Panc1 (cell line): ENCODE results near the gene KRTCAP3. TPM values are rescaled to one million over a fixed set of nuclear protein-coding genes. Genes with fewer than 3 reads are reported as not detected.

Source experiments
- ATAC-seq: fragments of 200-7000 bp; cut with Tn5 transposase; 2 replicates; pipeline ENCODE4 v1.9.1; 2020; ENCODE audit warnings: mild to moderate bottlenecking, moderate library complexity
- BruUV-seq: library from RNA; stranded (reverse); fragments of 400-500 nt; replicated peaks from 2 replicates; lab custom pipeline; 2021; lab: Mats Ljungman, UMichigan
- CTCF ChIA-PET: fragments of 300-600 bp; sonication (Branson Sonifier 250); formaldehyde crosslinking; loops from one replicate; lab custom pipeline; 2022; ENCODE audit warnings: antibody characterized with exemption; lab: Charles Lee
- POLR2A ChIA-PET: fragments of 300-600 bp; sonication (Branson Sonifier 250); formaldehyde crosslinking; loops from one replicate; lab custom pipeline; 2022; ENCODE audit warnings: antibody characterized with exemption; lab: Charles Lee
- DNase-seq: peaks from one replicate; pipeline ENCODE4 v3.0.0-alpha.2; 2010; ENCODE audit warnings: low read depth, low spot score
- H3K27ac ChIP-seq: 2 replicates; pipeline ENCODE4 v1.5.1; 2011; ENCODE audit warnings: mild to moderate bottlenecking, low read length, inconsistent platforms
- H3K27me3 ChIP-seq: fragments of 200-500 bp; sonication (Bioruptor generic); 2 replicates; pipeline ENCODE4 v1.6.0; 2014; ENCODE audit warnings: low read length, inconsistent platforms; ENCODE audit not compliant: control insufficient read depth, insufficient read depth
- H3K36me3 ChIP-seq: fragments of 200-500 bp; sonication (Bioruptor generic); 2 replicates; pipeline ENCODE4 v1.5.1; 2014; ENCODE audit warnings: inconsistent platforms, mild to moderate bottlenecking, low read length, moderate library complexity; ENCODE audit not compliant: control insufficient read depth, insufficient read depth
- H3K4me1 ChIP-seq: 2 replicates; pipeline ENCODE4 v1.5.1; 2011; ENCODE audit warnings: inconsistent platforms, mild to moderate bottlenecking, low read length, moderate library complexity; ENCODE audit not compliant: control insufficient read depth, insufficient read depth
- H3K4me3 ChIP-seq, 2 experiments: 2 replicates each; pipeline ENCODE4 v1.5.1; 2011 to 2012; ENCODE audit warnings: low read depth in 2 of 2, low read length in 2 of 2, mild to moderate bottlenecking in 2 of 2, inconsistent platforms in 1 of 2, moderate library complexity in 1 of 2
- H3K9me3 ChIP-seq: fragments of 200-500 bp; sonication (Bioruptor generic); 2 replicates; pipeline ENCODE4 v1.5.1; 2014; ENCODE audit warnings: low read depth, mild to moderate bottlenecking, inconsistent platforms, low read length, moderate library complexity; ENCODE audit not compliant: control insufficient read depth, insufficient read depth
- CTCF ChIP-seq: fragments of 450-650 bp; IDR thresholded peaks from 2 replicates; pipeline ENCODE4 v1.5.1; 2017; ENCODE audit warnings: mild to moderate bottlenecking
- POLR2AphosphoS5 ChIP-seq: IDR thresholded peaks from 2 replicates; pipeline ENCODE4 v1.6.1; 2012; ENCODE audit warnings: mild to moderate bottlenecking, low read depth, low read length, moderate library complexity
- SIN3A ChIP-seq: IDR thresholded peaks from 2 replicates; pipeline ENCODE4 v1.6.1; 2012; ENCODE audit warnings: low read depth, mild to moderate bottlenecking, low read length, moderate library complexity, borderline replicate concordance; ENCODE audit not compliant: insufficient read depth
- TCF7L2 ChIP-seq: IDR thresholded peaks from 2 replicates; pipeline ENCODE4 v1.6.1; 2011; ENCODE audit warnings: mild to moderate bottlenecking, low read depth, low read length, inconsistent platforms
- in situ Hi-C: cut with HindIII; loops from 2 replicates; pipeline ENCODE4 v1.10.0; 2016; ENCODE audit warnings: low sequenced_read_pairs, low pct_unique_long_range_greater_than_20kb
- intact Hi-C: fragments of 100-400 bp; cut with micrococcal nuclease; formaldehyde crosslinking; loops from one replicate; pipeline ENCODE4 v1.10.0; 2022; ENCODE audit not compliant: unreplicated experiment
- total RNA-seq: library from RNA; stranded (reverse); gene quantifications from one replicate; pipeline ENCODE4 v1.2.1, GENCODE V29; 2021; ENCODE audit not compliant: unreplicated experiment
- TF ChIP-seq, protein P1 (sequence below), 2 experiments: IDR thresholded peaks; 2 replicates each; pipeline ENCODE4 v1.6.1; 2011 to 2012; ENCODE audit warnings: low read depth in 2 of 2, control low read depth in 1 of 2, low read length in 1 of 2, mild to moderate bottlenecking in 1 of 2, moderate library complexity in 1 of 2; ENCODE audit not compliant: insufficient read depth in 1 of 2

KRTCAP3 gene
- total RNA-seq, 1 experiment from 2014 or later, result 1.9 TPM

DNA sequence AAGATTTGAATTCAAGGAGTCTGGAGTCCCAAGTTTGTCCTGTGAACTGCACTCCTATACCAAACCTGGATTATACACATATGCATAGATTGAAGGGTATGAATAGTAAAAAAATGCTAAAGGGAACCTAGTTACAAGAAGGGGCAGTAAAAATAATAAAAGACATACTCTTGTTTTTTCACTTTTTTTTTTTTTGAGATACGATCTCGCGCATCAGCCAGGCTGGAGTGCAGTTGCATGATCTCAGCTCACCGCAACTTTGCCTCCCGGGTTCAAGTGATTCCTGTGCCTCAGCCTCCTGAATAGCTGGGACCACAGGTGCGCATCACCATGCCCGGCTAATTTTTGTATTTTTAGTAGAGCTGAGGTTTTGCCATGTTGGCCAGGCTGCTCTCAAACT is 22.3 kb downstream of the KRTCAP3 start:
- no peak for ATAC-seq
- Histone ChIP-seq H3K27me3 (no peaks in the 10 kb centered on the region), H3K4me3 (no peak overlapping the region), H3K36me3 (no peaks in the 10 kb centered on the region), H3K4me1 (no peaks in the 10 kb centered on the region), H3K27ac (no peak overlapping the region), H3K9me3 (no peaks in the 10 kb centered on the region)
- ChIA-PET POLR2A (no interaction called here), CTCF (no interaction called here)
- in situ Hi-C loops, result no loop called here
- no peak for TF ChIP-seq SIN3A
- TF ChIP-seq TCF7L2, result no peak
- TF ChIP-seq POLR2AphosphoS5, result no peak
- no TSS peak for BruUV-seq
- DNase-seq, result no peak
- intact Hi-C loops, result no loop called here

GRCh38 chr2:27471961-27472360 is 29.8 kb downstream of the KRTCAP3 start:
- in situ Hi-C loops, result no loop called here
- ATAC-seq (no peak), DNase-seq (no peak)
- Histone ChIP-seq H3K27ac (no peak overlapping the region), H3K4me3 (no peak overlapping the region), H3K36me3 (no peaks in the 10 kb centered on the region), H3K27me3 (no peaks in the 10 kb centered on the region), H3K9me3 (no peaks in the 10 kb centered on the region), H3K4me1 (no peaks in the 10 kb centered on the region)
- ChIA-PET CTCF (no interaction called here), POLR2A (no interaction called here)
- intact Hi-C loops, result no loop called here
- no TSS peak for BruUV-seq
- TF ChIP-seq TCF7L2 (no peak), CTCF (no peak), SIN3A (no peak), POLR2AphosphoS5 (no peak)
- TF ChIP-seq, protein P1, sequence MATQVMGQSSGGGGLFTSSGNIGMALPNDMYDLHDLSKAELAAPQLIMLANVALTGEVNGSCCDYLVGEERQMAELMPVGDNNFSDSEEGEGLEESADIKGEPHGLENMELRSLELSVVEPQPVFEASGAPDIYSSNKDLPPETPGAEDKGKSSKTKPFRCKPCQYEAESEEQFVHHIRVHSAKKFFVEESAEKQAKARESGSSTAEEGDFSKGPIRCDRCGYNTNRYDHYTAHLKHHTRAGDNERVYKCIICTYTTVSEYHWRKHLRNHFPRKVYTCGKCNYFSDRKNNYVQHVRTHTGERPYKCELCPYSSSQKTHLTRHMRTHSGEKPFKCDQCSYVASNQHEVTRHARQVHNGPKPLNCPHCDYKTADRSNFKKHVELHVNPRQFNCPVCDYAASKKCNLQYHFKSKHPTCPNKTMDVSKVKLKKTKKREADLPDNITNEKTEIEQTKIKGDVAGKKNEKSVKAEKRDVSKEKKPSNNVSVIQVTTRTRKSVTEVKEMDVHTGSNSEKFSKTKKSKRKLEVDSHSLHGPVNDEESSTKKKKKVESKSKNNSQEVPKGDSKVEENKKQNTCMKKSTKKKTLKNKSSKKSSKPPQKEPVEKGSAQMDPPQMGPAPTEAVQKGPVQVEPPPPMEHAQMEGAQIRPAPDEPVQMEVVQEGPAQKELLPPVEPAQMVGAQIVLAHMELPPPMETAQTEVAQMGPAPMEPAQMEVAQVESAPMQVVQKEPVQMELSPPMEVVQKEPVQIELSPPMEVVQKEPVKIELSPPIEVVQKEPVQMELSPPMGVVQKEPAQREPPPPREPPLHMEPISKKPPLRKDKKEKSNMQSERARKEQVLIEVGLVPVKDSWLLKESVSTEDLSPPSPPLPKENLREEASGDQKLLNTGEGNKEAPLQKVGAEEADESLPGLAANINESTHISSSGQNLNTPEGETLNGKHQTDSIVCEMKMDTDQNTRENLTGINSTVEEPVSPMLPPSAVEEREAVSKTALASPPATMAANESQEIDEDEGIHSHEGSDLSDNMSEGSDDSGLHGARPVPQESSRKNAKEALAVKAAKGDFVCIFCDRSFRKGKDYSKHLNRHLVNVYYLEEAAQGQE (IDR thresholded peaks at IDR 0.05; ENCODE audit: insufficient read depth in 1 of 2, low read depth in 2 of 2, low read length in 1 of 2), result no peak

DNA sequence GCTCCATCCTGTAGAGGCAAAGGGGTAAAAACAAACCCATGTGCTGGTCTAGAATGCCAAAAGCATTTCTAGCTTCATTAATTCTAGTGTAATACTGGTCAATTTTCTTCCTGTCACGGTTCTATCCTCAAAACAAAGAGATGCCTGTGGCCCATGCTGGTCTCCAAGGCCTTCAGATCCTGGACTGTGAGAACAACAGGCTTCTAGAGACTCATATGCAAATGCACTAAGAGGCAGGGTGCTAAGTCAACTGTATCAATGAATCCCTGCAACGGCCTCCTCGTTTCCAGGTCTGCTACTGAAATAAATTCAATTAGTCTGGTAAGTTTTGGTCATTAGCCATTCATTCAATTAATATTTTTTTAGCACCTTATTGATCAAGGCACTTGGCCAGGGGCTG is 43.3 kb downstream of the KRTCAP3 start:
- Histone ChIP-seq H3K9me3 (no peaks in the 10 kb centered on the region), H3K4me1 (peaks cover 7% of the 10 kb centered on the region; the same call in 1 of the 2 replicates), H3K27me3 (no peaks in the 10 kb centered on the region), H3K27ac (no peak overlapping the region), H3K4me3 (no peak overlapping the region), H3K36me3 (no peaks in the 10 kb centered on the region)
- ChIA-PET POLR2A (no interaction called here), CTCF (no interaction called here)
- ATAC-seq (no peak), DNase-seq (no peak)
- intact Hi-C loops (no loop called here), in situ Hi-C loops (no loop called here)
- no TSS peak for BruUV-seq
- no peak for TF ChIP-seq SIN3A
